ENCODE results near the gene PADI6. TPM values are rescaled to one million over a fixed set of nuclear protein-coding genes. Genes with fewer than 3 reads are reported as not detected.

The PADI6 gene
- polyA plus RNA-seq, 1 of the 3 experiments (the other 2 are of a cell fraction) = not detected

DNA sequence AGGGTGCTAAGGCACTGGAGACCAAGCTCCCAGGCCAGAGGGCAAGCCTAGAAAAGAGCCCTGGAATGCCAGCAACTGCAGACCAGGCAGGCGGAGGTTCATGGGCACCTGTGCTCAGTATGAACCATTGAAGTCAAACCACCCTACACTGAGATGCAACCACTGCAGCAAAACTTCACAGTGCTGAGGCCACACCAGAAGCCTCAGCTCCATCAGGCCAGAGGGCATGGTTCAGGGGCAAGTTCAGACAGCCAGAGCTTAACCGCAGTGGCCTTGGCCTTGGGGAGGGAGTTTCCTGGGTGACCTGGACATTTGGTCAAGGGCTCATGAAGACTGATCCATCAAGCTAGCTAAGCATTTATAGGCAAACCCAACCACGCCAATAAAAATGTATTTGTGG is 60.4 kb downstream of the PADI6 start:
- TF ChIP-seq MXI1 (IDR thresholded peaks at IDR 0.05; ENCODE audit: low read depth, low read length) (no peak), GABPA (IDR thresholded peaks at IDR 0.05; ENCODE audit: low read depth) (no peak), RXRA (IDR thresholded peaks at IDR 0.05; ENCODE audit: borderline replicate concordance, low read depth) (no peak), EP300 (IDR thresholded peaks at IDR 0.05; ENCODE audit: borderline replicate concordance in 1 of 2, low read depth in 1 of 2, low read length in 1 of 2) (no peak), ELF1 (IDR thresholded peaks at IDR 0.05) (no peak), SIN3A (IDR thresholded peaks at IDR 0.05; ENCODE audit: borderline replicate concordance, low read depth, low read length) (no peak), EZH2phosphoT487 (IDR thresholded peaks at IDR 0.05; ENCODE audit: borderline replicate concordance, low read depth) (no peak), TAF1 (IDR thresholded peaks at IDR 0.05; ENCODE audit: borderline replicate concordance, low read depth, low read length) (no peak), FOXJ3 (CRISPR knock-in tag; IDR thresholded peaks at IDR 0.05) (no peak), RFX5 (IDR thresholded peaks at IDR 0.05; ENCODE audit: low read length) (no peak), TCF12 (IDR thresholded peaks at IDR 0.05) (no peak), MEF2A (IDR thresholded peaks at IDR 0.05; ENCODE audit: borderline replicate concordance, low read depth) (no peak), YY1 (IDR thresholded peaks at IDR 0.05; ENCODE audit: low read depth) (no peak)
- TF ChIP-seq, protein P1, sequence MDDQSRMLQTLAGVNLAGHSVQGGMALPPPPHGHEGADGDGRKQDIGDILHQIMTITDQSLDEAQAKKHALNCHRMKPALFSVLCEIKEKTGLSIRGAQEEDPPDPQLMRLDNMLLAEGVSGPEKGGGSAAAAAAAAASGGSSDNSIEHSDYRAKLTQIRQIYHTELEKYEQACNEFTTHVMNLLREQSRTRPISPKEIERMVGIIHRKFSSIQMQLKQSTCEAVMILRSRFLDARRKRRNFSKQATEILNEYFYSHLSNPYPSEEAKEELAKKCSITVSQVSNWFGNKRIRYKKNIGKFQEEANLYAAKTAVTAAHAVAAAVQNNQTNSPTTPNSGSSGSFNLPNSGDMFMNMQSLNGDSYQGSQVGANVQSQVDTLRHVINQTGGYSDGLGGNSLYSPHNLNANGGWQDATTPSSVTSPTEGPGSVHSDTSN (IDR thresholded peaks at IDR 0.05) = no peak
- TF ChIP-seq, protein P2, sequence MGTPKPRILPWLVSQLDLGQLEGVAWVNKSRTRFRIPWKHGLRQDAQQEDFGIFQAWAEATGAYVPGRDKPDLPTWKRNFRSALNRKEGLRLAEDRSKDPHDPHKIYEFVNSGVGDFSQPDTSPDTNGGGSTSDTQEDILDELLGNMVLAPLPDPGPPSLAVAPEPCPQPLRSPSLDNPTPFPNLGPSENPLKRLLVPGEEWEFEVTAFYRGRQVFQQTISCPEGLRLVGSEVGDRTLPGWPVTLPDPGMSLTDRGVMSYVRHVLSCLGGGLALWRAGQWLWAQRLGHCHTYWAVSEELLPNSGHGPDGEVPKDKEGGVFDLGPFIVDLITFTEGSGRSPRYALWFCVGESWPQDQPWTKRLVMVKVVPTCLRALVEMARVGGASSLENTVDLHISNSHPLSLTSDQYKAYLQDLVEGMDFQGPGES (IDR thresholded peaks at IDR 0.05; ENCODE audit: low read depth, low read length) = no peak
- TF ChIP-seq, protein P3, sequence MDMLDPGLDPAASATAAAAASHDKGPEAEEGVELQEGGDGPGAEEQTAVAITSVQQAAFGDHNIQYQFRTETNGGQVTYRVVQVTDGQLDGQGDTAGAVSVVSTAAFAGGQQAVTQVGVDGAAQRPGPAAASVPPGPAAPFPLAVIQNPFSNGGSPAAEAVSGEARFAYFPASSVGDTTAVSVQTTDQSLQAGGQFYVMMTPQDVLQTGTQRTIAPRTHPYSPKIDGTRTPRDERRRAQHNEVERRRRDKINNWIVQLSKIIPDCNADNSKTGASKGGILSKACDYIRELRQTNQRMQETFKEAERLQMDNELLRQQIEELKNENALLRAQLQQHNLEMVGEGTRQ (IDR thresholded peaks at IDR 0.05; ENCODE audit: borderline replicate concordance, low read depth, low read length) = no peak
- Histone ChIP-seq H3K27me3 (ENCODE audit: insufficient read depth) (no peaks in the 10 kb centered on the region), H3K36me3 (replicated peaks in 1 of 2; ENCODE audit: control insufficient read depth in 1 of 2, insufficient read depth in 2 of 2, low read length in 1 of 2) (peaks cover 38 to 56% of the 10 kb centered on the region in 2 experiments), H2AFZ (ENCODE audit: low read depth) (no peak overlapping the region), H3F3A (replicated peaks; ENCODE audit: insufficient read depth) (peaks cover 3% of the 10 kb centered on the region), H3K9me2 (no peaks in the 10 kb centered on the region), H3K4me3 (ENCODE audit: low read depth in 2 of 2, low read length in 1 of 2) (no peak overlapping the region), H3K27ac (ENCODE audit: low read depth in 2 of 2, low read length in 1 of 2) (no peak overlapping the region), H3K4me1 (ENCODE audit: control insufficient read depth in 1 of 2, insufficient read depth in 2 of 2, low read depth in 1 of 2, low read length in 1 of 2) (peaks cover 11 to 17% of the 10 kb centered on the region in 2 experiments; a peak in 3 of 4 replicates), H3K9ac (no peak overlapping the region), H4K20me1 (ENCODE audit: insufficient read depth) (peaks cover 85% of the 10 kb centered on the region), H3K9me3 (no peaks in the 10 kb centered on the region), H3K79me2 (ENCODE audit: insufficient read depth) (peaks cover 99% of the 10 kb centered on the region), H3K4me2 (no peak overlapping the region)
- WGBS (ENCODE audit: low lambda C conversion rate) = 100% methylated on average over 2 of the region's 3 CpGs
- ChIA-PET POLR2A (no interaction called here), CTCF (interaction anchor here (1.0 kb wide), 1 partner anchor 57 kb away, joined by 3 read pairs; no protein-coding TSS in a partner anchor)
- DNase-seq = no peak
